GM23248 (cell line): Measurements from ENCODE around the gene PRKAR1A. TPM values are rescaled to one million over a fixed set of nuclear protein-coding genes. Genes with fewer than 3 reads are reported as not detected.
A peak's percentile ranks its signal among the peaks of the same experiment; 100 is the strongest.

Source experiments
- DNase-seq: peaks from one replicate; pipeline ENCODE4 v3.0.0-alpha.2; 2015
- H2AFZ ChIP-seq: fragments of 200-600 bp; sonication (generic); 2 replicates; pipeline ENCODE4 v1.6.1; 2016; ENCODE audit warnings: antibody characterized with exemption
- H3F3A ChIP-seq: fragments of 200-600 bp; sonication (generic); 2 replicates; pipeline ENCODE4 v1.6.1; 2016; ENCODE audit warnings: mild to moderate bottlenecking, antibody characterized with exemption, mixed run types; ENCODE audit not compliant: insufficient read depth
- H3K27ac ChIP-seq: fragments of 200-600 bp; sonication (generic); 2 replicates; pipeline ENCODE4 v1.5.1; 2016; ENCODE audit warnings: mild to moderate bottlenecking
- H3K27me3 ChIP-seq: fragments of 200-600 bp; sonication (generic); replicated peaks from 2 replicates; pipeline ENCODE4 v1.6.1; 2016; ENCODE audit warnings: mild to moderate bottlenecking; ENCODE audit not compliant: insufficient read depth
- H3K36me3 ChIP-seq: fragments of 200-600 bp; sonication (generic); 2 replicates; pipeline ENCODE4 v1.6.1; 2016; ENCODE audit warnings: low read depth, mild to moderate bottlenecking
- H3K4me1 ChIP-seq: fragments of 200-600 bp; sonication (generic); 2 replicates; pipeline ENCODE4 v1.6.1; 2016; ENCODE audit warnings: mild to moderate bottlenecking; ENCODE audit not compliant: insufficient read depth
- H3K4me2 ChIP-seq: fragments of 200-600 bp; sonication (generic); one replicate; pipeline ENCODE4 v1.6.1; 2016; ENCODE audit warnings: mild to moderate bottlenecking; ENCODE audit not compliant: unreplicated experiment
- H3K4me3 ChIP-seq: fragments of 200-600 bp; sonication (generic); 2 replicates; pipeline ENCODE4 v1.5.1; 2016; ENCODE audit warnings: mild to moderate bottlenecking
- H3K79me2 ChIP-seq: fragments of 200-600 bp; sonication (generic); 2 replicates; pipeline ENCODE4 v1.6.1; 2016; ENCODE audit warnings: mild to moderate bottlenecking; ENCODE audit not compliant: insufficient read depth
- H3K9ac ChIP-seq: fragments of 200-600 bp; sonication (generic); 2 replicates; pipeline ENCODE4 v1.6.1; 2016; ENCODE audit warnings: mild to moderate bottlenecking
- H3K9me2 ChIP-seq: fragments of 200-600 bp; sonication (generic); 2 replicates; pipeline ENCODE4 v1.6.1; 2016; ENCODE audit warnings: mixed run types, mild to moderate bottlenecking, moderate library complexity; ENCODE audit not compliant: insufficient read depth
- H3K9me3 ChIP-seq: fragments of 200-600 bp; sonication (generic); one replicate; pipeline ENCODE4 v1.6.1; 2017; ENCODE audit warnings: low read depth
- H4K20me1 ChIP-seq: fragments of 200-600 bp; sonication (generic); 2 replicates; pipeline ENCODE4 v1.6.0; 2016; ENCODE audit not compliant: insufficient read depth
- EZH2 ChIP-seq: fragments of 200-600 bp; sonication (generic); IDR thresholded peaks from 2 replicates; pipeline ENCODE4 v1.6.1; 2018; ENCODE audit warnings: antibody characterized with exemption, mild to moderate bottlenecking; ENCODE audit not compliant: insufficient read depth, poor library complexity, severe bottlenecking
- EZH2phosphoT487 ChIP-seq: fragments of 200-600 bp; sonication (generic); IDR thresholded peaks from 2 replicates; pipeline ENCODE4 v1.6.1; 2018; ENCODE audit warnings: antibody characterized with exemption, moderate library complexity, mild to moderate bottlenecking, low read depth; ENCODE audit not compliant: insufficient read depth
- WGBS, 2 experiments: methylation state at CpG; one replicate each; pipeline ENCODE4 v1.1.6; 2015 to 2017; ENCODE audit warnings: low lambda C conversion rate in 2 of 2, low coverage in 1 of 2; ENCODE audit errors: missing lambda C conversion rate in 2 of 2; 5-methylcytosine and 5-hydroxymethylcytosine counted together
- in situ Hi-C: fragments of 300-500 bp; cut with MboI; formaldehyde crosslinking; loops from 2 replicates; pipeline ENCODE4 v1.15.0; 2020
- polyA plus RNA-seq: library from polyadenylated mRNA; unstranded; fragments of >200 nt; fragmentation: Nextera tagmentation; extraction: Ambion mirVana; gene quantifications from 2 replicates; pipeline ENCODE4 v1.2.1, GENCODE V29; 2016
- total RNA-seq: library from RNA; depleted of rRNA; stranded (reverse); fragments of >200 nt; shearing (Covaris generic); gene quantifications from 2 replicates; pipeline ENCODE4 v1.2.3, GENCODE V29; 2014

The PRKAR1A gene
- total and polyA plus RNA-seq, 2 experiments from 2014 or later, result 281 to 331 TPM

DNA sequence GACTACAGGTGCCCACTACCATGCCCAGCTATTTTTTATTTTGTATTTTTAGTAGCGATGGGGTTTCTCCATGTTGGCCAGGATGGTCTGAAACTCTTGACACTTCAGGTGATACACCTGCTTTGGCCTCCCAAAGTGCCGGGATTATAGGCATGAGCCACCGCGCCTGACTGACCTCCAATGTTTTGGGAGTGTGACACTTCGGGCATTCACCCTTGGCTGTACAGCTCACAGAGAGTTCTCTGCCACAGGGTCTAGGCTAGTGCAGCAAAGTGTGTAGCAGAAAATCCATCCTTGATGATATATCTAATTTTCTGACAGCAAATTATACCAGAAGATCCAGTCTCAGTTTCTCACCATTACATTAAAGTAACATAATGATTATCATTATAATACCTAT is 74.8 kb downstream of the PRKAR1A start:
- Histone ChIP-seq H3K4me1 (peaks cover 29% of the 10 kb centered on the region), H3K79me2 (no peaks in the 10 kb centered on the region), H2AFZ (no peak overlapping the region), H3K4me3 (no peak overlapping the region), H3K9ac (no peak overlapping the region), H3K9me3 (no peaks in the 10 kb centered on the region), H4K20me1 (no peaks in the 10 kb centered on the region), H3K36me3 (no peaks in the 10 kb centered on the region), H3K27ac (no peak overlapping the region), H3K27me3 (no peaks in the 10 kb centered on the region), H3K4me2 (no peak overlapping the region), H3K9me2 (no peaks in the 10 kb centered on the region), H3F3A (peaks cover 14% of the 10 kb centered on the region)
- in situ Hi-C loops, result no loop called here
- WGBS, 2 experiments, result 86 to 95% methylated on average over 5 of the region's 5 CpGs
- DNase-seq, result no peak
- TF ChIP-seq EZH2, result no peak
- no peak for TF ChIP-seq EZH2phosphoT487

DNA sequence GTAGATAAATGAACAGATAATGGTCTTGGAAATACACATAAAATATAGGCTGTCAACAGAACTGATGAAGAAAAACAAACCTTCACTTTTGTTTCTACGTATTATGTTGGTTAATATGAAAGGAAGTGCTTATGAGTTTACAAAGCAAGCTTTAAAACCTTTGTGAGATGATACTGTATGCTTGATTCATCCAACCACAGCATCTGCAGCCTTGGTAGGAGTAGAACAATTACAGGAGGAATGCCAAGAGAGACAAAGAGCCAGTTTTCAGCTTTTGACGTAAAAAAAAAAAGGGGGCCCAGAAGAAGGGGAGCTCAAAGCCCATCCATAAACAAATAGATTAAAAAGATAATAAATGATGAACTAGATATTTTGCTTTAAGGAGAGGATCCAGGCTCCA is 75.6 kb downstream of the PRKAR1A start:
- peak overlapping the region; percentile 35 for H3K27ac ChIP-seq
- no peak overlapping the region for H2AFZ ChIP-seq
- 73 to 79% methylated on average over 2 of the region's 2 CpGs for WGBS, 2 experiments
- DNase-seq, result peak; percentile 56
- peaks cover 20% of the 10 kb centered on the region for H3F3A ChIP-seq
- no peaks in the 10 kb centered on the region for H3K27me3 ChIP-seq
- peaks cover 37% of the 10 kb centered on the region for H3K4me1 ChIP-seq
- in situ Hi-C loops, result no loop called here
- H3K79me2 ChIP-seq, result no peaks in the 10 kb centered on the region
- no peaks in the 10 kb centered on the region for H3K36me3 ChIP-seq
- H3K4me3 ChIP-seq, result no peak overlapping the region
- TF ChIP-seq EZH2phosphoT487, result no peak
- no peak for TF ChIP-seq EZH2
- H3K4me2 ChIP-seq, result no peak overlapping the region
- H3K9me3 ChIP-seq, result no peaks in the 10 kb centered on the region
- no peaks in the 10 kb centered on the region for H3K9me2 ChIP-seq
- H4K20me1 ChIP-seq, result no peaks in the 10 kb centered on the region
- H3K9ac ChIP-seq, result no peak overlapping the region

- TF ChIP-seq EZH2phosphoT487, result no peak
- TF ChIP-seq EZH2, result no peak
- H3K79me2 ChIP-seq, result no peaks in the 10 kb centered on the region
- H3K27me3 ChIP-seq, result no peaks in the 10 kb centered on the region
- H3K4me3 ChIP-seq, result no peak overlapping the region
- H4K20me1 ChIP-seq, result no peaks in the 10 kb centered on the region
- H3K36me3 ChIP-seq, result no peaks in the 10 kb centered on the region
- H3K9me2 ChIP-seq, result no peaks in the 10 kb centered on the region
- H3K4me2 ChIP-seq, result no peak overlapping the region
- H2AFZ ChIP-seq, result no peak overlapping the region
- 55 to 81% methylated on average over 1 of the region's 1 CpG for WGBS, 2 experiments
- in situ Hi-C loops, result no loop called here
- DNase-seq, result no peak
- no peaks in the 10 kb centered on the region for H3K9me3 ChIP-seq
- peak overlapping the region; percentile 35; the same call in 1 of the 2 replicates for H3K27ac ChIP-seq
- H3F3A ChIP-seq, result peaks cover 26% of the 10 kb centered on the region
- no peak overlapping the region for H3K9ac ChIP-seq
- peaks cover 42% of the 10 kb centered on the region for H3K4me1 ChIP-seq
Measured at GRCh38 chr17:68588362-68588761, 76.1 kb downstream of the PRKAR1A start.

DNA sequence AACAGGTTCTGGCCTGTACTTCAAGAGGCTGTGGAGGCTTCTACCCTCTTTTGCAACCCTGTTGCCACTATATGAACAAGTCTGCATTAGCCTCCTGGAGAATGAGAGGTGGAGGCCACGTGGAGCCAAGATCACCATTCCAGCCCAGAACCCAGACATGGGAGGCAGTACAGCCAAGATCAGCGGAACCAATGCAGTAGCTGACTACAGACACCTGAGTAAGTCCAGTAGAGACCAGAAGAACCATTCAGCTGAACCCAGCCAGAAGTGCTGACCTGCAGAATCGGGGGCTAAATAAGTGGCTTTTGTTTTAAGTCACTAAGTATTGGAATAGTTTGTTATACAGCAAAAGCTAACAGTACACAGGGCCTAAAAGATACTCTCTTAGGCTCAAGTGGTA is 76.9 kb downstream of the PRKAR1A start:
- Histone ChIP-seq H3F3A (peaks cover 27% of the 10 kb centered on the region), H2AFZ (no peak overlapping the region), H3K4me1 (peaks cover 46% of the 10 kb centered on the region), H3K4me2 (no peak overlapping the region), H3K9ac (no peak overlapping the region), H3K36me3 (no peaks in the 10 kb centered on the region), H3K9me3 (no peaks in the 10 kb centered on the region), H3K79me2 (no peaks in the 10 kb centered on the region), H3K27me3 (no peaks in the 10 kb centered on the region), H3K9me2 (no peaks in the 10 kb centered on the region), H4K20me1 (no peaks in the 10 kb centered on the region), H3K27ac (no peak overlapping the region), H3K4me3 (no peak overlapping the region)
- WGBS, 2 experiments, result 64 to 85% methylated on average over 3 of the region's 3 CpGs
- in situ Hi-C loops, result no loop called here
- DNase-seq, result no peak
- TF ChIP-seq EZH2 (no peak), EZH2phosphoT487 (no peak)

DNA sequence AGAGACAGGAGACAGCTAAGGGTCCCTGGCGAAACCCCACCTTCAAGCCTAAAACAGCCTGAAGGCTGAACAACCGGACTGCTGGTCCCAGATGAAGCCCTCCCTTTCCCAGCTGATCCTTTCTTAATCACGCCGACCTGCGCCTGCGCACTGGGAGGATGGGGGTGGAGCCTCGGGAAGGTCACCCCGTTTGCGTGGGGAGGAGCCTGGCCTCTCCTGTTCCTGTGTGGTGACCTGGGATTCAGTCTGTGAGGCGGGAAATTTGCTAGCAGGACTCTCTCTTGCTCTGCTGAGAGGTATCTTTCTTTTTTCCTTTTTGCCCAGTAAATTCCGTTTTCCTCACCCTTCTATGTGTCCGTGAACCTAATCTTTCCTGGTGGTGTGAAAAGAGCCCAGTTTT is 79.4 kb downstream of the PRKAR1A start:
- H4K20me1 ChIP-seq, result no peaks in the 10 kb centered on the region
- no peaks in the 10 kb centered on the region for H3K9me2 ChIP-seq
- H3K4me3 ChIP-seq, result no peak overlapping the region
- no peak for TF ChIP-seq EZH2phosphoT487
- TF ChIP-seq EZH2, result no peak
- H3K36me3 ChIP-seq, result no peaks in the 10 kb centered on the region
- no peak overlapping the region for H3K27ac ChIP-seq
- H3K4me2 ChIP-seq, result no peak overlapping the region
- H3K9me3 ChIP-seq, result no peaks in the 10 kb centered on the region
- no peaks in the 10 kb centered on the region for H3K27me3 ChIP-seq
- in situ Hi-C loops, result no loop called here
- no peak for DNase-seq
- no peaks in the 10 kb centered on the region for H3K79me2 ChIP-seq
- peaks cover 27% of the 10 kb centered on the region for H3F3A ChIP-seq
- WGBS, 2 experiments, result 82 to 87% methylated on average over 12 of the region's 12 CpGs
- no peak overlapping the region for H2AFZ ChIP-seq
- H3K4me1 ChIP-seq, result peaks cover 34% of the 10 kb centered on the region
- H3K9ac ChIP-seq, result no peak overlapping the region
